ELF-1 (cell line): Measurements from ENCODE around the gene MPC1.
"Not testable (repeated sequence)": the region's sequence is repeated elsewhere in the genome, so short reads cannot be mapped to it uniquely, and the experiment has no call there.

Source experiments
- DNase-seq: peaks from one replicate; pipeline ENCODE4 v3.0.0-alpha.2; 2016; ENCODE audit warnings: low read depth, low spot score

The MPC1 gene

GRCh38 chr6:166406197-166406596 lies 23.5 kb upstream of the MPC1 start:
- no peak for DNase-seq

- DNase-seq: no peak
Observed at GRCh38 chr6:166405386-166405785, 22.6 kb upstream of the MPC1 start.

GRCh38 chr6:166402582-166403277 lies 20.0 kb upstream of the MPC1 start:
- no peak for DNase-seq

GRCh38 chr6:166400649-166401250 lies 18.0 kb upstream of the MPC1 start:
- peak; percentile 74 for DNase-seq

- DNase-seq: no peak
Observed at GRCh38 chr6:166400181-166400580, 17.4 kb upstream of the MPC1 start.

- DNase-seq: no peak
Observed at GRCh38 chr6:166398348-166398747, 15.6 kb upstream of the MPC1 start.

GRCh38 chr6:166397849-166398248 lies 15.1 kb upstream of the MPC1 start:
- no peak for DNase-seq

GRCh38 chr6:166395778-166396177 lies 13.0 kb upstream of the MPC1 start:
- DNase-seq: no peak

- no peak for DNase-seq
Observed at GRCh38 chr6:166395351-166395750, 12.6 kb upstream of the MPC1 start.

GRCh38 chr6:166394036-166394892 lies 11.5 kb upstream of the MPC1 start:
- DNase-seq: no peak

- DNase-seq: peak; percentile 78
Observed at GRCh38 chr6:166393535-166393823, 10.7 kb upstream of the MPC1 start.

GRCh38 chr6:166392755-166393534 lies 10.2 kb upstream of the MPC1 start:
- DNase-seq: peak; percentile 45

- DNase-seq: no peak
Observed at GRCh38 chr6:166389119-166389518, 6.4 kb upstream of the MPC1 start.

GRCh38 chr6:166388290-166389004 lies 5.7 kb upstream of the MPC1 start:
- DNase-seq: no peak

GRCh38 chr6:166387642-166388289 lies 5.0 kb upstream of the MPC1 start:
- DNase-seq: no peak

- not testable (repeated sequence) for DNase-seq
Observed at GRCh38 chr6:166387098-166387497, 4.4 kb upstream of the MPC1 start.

GRCh38 chr6:166386111-166386510 lies 3.4 kb upstream of the MPC1 start:
- no peak for DNase-seq

- not testable (repeated sequence) for DNase-seq
Observed at GRCh38 chr6:166383802-166384363, 1.1 kb upstream of the MPC1 start.

- no peak for DNase-seq
Observed at GRCh38 chr6:166382500-166382932, 224 bp downstream of the MPC1 start.

GRCh38 chr6:166381733-166382499 lies 824 bp downstream of the MPC1 start:
- peak; percentile 87 for DNase-seq
